Measurements from ENCODE around the gene SLCO2B1.

- TF ChIP-seq CTCF (IDR thresholded peaks at IDR 0.05; ENCODE audit: borderline replicate concordance, extremely low read depth, low read length, poor library complexity, severe bottlenecking): no peak
- TF ChIP-seq EZH2 (IDR thresholded peaks at IDR 0.05; ENCODE audit: borderline replicate concordance, low read depth, low read length, severe bottlenecking): no peak
Observed at GRCh38 chr11:75149766-75150465, 991 bp upstream of the SLCO2B1 start.
